NCI-H748 (cell line): Measurements from ENCODE around the gene C14orf119.
A peak's percentile ranks its signal among the peaks of the same experiment; 100 is the strongest.

ENCODE experiments used
- DNase-seq: peaks from one replicate; lab custom pipeline; 2025; ENCODE audit not compliant: unreplicated experiment; lab: John Stamatoyannopoulos, UW

The C14orf119 gene

GRCh38 chr14:23109769-23110168 is 14.5 kb downstream of the C14orf119 start:
- no peak for DNase-seq

DNA sequence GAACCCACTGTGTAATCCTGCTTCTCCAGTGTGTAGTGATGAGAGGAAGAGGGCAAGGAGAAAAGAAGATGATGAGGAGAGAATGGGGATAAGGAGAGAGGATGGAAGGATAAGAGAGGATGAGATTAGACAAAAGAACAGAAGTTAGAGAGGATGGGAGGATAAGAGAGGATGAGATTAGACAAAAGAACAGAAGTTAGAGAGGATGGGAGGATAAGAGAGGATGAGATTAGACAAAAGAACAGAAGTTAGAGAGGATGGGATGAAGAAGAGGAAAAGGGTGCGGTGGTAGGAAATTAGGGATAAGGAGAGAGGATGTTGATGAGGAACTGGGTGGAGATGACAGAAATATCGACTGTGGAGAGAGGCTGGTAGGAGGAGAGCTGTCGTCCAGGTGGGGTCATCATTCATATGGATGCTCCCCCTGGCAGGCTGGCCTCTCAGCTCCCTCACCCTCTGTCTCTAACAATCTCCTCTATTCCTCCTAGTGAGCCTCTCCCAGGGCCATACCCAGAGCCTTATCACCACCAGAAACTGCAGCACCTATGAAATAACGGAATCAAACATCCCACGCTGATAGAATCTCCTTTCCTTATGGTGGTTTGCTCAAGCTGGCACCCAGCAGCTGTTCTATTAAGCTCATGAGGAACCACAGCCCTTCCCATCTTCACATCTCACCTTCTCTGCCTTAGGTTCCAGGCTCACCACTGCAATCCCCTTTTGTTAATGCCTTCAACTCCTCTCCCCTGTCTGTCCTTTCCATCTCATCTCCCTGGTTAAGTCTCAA is 15.5 kb downstream of the C14orf119 start:
- DNase-seq = no peak

GRCh38 chr14:23112359-23113178 is 17.3 kb downstream of the C14orf119 start:
- no peak for DNase-seq

DNA sequence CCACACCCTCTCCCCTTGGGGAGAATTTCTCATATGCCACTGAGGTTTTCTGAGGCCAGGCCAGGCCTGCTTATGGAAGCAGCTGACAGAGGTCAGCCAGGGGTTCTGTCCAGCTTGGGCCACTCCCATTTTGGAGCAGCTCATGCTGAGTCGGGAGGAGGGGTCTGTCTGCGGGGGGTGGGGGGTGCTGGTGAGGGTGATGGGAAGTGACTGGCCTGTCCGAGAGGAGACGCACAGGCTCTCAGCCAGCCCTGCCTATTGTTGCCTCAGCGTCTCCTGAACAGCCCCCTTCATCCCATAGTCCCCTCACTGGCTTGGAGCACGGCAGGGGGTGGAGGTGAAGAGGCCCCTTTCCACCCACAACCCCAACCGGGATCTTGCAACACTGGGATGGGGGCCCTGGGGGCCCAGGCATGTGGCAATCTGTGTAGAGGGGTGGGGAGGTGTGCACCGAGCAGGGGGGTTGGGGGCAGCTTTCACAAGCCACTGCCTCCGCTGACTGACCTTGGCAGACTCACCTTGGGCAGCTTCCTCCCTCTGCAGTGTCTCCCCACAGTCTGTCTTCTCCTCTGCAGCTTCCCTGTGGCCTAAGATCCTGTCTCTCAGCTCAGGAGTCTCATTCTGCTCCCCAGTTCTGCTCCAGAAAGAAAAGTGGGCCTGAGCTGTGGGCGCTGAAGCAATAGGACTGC is 18.3 kb downstream of the C14orf119 start:
- DNase-seq = no peak

DNA sequence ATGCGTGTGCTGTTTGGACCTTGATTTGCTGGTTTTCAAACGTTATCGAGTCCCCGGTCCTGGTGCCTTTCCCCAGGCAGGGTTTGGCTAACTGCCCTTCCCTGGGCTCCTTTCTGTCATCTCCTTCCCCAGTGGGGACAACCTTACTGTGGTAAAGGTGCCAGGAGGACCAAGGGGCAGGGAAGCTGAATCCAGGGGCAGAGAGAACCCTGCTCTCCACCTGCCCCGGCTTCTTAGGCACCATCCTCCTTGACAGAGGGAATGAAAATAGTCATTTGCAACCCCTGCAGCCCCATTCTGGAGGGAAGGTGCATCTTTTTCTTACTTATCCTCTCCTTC is 18.8 kb downstream of the C14orf119 start:
- no peak for DNase-seq

DNA sequence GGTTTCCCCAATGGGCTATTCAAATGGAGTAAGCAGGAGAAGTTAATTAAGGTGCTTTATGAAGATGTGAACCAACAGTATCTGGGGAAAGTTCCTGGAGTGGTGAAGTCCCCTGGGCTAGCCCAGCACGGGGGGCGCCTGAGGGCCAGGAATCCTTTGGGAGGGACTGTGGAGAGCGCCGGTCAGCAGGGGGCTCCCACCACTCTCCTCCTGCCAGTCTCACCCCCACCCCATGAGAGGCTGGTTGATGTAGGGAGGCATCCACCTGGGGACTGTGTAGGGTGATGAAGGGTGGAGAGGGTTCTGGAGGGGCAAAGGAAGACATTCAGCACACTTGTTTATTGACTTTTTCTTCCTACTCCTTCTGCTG is 19.3 kb downstream of the C14orf119 start:
- no peak for DNase-seq

DNA sequence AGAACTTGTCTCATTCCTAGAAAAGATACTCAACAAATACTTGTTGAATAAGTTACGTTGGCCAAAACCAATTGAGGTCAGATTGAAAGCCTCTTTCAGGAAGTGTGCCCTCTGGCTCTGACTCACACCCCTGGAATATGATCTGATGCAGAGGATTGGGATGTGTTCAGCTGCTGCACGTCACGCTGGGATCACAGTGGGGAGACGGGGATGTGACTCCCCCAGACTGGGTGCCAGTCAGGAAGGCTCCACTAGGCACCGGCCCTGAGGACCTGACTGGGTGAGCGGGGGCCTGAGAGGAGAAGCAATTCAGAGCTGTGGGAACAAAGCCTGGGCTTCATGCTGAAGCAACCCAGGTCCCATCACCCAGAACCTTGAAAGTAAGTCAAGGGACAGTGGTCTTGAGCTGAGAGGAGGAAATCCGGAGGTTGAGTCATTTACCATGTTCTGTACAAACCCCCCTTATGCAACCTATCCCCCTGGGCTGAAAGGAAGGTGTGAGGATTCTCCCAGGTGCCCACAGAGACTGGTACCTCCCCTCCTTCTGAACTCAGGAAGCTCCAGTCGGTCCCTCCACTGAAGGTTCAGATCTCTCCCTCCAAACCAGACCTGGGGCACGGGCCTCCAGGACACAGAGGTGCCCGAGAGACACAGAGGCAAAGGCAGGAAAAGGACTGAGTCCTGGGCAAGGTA is 19.9 kb downstream of the C14orf119 start:
- DNase-seq = no peak

DNA sequence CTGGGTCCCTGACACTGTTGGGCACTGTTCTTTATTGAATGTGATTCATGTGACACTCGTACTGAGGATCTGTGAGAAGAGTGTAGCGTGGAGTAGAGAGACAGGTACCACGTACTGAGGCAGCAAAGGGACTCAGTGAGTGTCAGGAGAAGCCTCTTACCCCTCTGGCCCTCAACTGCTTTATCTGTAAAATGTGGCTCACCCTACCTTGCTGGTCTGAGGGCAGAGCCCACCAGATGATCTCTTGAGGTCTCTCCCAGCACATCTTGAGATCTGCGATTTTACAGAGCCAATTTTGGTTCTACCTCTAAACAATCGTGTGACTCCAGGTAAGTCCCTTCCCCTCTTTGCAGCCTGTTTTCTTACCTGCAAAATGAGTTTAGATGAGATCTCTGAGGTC is 20.6 kb downstream of the C14orf119 start:
- DNase-seq = no peak

DNA sequence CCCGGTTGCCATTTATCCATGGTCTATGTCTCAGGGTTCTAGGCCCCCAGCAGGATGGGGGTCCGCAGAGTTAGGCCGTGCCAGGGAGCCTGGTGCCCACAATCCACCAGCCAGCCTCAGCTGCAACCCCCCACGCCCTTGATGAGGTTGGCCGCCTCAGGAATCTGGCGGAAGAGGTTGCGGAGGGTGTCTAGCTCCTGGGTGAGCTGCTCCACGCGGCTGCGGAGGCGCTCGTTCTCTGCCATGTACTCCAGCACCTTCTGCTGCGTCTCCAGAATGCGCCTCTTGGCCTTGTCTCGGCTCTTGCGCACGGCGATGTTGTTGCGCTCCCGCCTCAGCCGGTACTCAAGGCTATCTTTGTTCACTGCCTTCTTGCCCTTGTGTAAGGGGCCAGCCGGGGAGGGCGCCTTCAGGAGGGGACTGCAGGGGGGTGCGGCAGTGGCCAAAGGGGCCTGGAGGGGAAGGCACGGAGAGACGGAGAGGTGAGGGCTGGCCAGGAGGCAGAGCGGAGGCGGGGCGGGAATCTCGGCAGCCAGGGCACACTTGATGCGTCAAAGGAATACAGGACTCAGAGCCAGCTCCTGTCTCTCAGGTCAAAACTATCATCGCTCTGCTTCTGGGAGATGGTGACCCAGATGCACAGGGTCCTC is 22.2 kb downstream of the C14orf119 start:
- no peak for DNase-seq

DNA sequence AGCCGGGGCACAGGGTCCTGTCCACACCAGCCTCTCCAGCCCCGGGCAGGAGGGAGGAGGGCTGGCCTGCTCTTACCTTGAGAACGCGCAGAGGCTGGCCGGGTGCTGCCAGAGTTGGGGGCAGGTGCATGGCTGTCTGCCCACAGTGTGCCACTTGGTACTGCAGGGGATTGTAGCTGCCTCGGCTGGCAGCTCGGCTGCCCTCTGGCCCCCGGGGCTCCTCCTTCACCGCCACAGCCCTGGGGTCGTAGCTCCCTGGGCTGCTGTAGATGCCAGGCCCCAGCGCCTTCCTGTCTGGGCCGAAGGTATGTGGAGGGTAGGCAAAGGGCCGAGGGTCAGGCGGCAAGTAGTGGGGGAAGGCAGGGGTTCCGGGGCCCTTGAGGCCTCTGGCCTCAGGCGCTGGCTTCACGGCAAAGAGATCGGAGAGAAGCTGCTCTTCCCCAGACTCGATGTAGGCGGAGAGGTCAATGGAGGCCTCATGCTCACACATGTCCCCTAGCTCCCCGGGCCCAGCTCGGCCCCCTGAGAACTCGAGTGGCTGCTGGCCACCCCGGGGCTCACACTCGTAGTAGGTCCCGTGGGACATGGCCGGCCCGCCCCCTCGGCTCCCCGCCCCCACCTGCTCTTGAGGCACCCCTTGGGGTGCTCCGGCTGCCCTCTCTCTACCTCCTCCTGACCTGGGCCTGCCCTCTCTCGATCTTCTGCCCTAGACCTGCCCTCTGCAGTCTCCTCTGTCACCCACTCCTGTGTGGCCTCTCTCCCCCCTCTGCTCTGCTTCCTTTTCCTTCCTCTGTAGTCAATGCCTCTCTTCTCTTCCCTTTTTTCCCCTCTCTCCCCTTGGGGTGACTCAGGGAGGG is 23.4 kb downstream of the C14orf119 start, which contains the start of gene CEBPE:
Gene CEBPE (minus strand): TSS at position 750 of the 857 bp plus-strand sequence. CDS start 164 bp downstream, at position 586.
- DNase-seq = no peak

DNA sequence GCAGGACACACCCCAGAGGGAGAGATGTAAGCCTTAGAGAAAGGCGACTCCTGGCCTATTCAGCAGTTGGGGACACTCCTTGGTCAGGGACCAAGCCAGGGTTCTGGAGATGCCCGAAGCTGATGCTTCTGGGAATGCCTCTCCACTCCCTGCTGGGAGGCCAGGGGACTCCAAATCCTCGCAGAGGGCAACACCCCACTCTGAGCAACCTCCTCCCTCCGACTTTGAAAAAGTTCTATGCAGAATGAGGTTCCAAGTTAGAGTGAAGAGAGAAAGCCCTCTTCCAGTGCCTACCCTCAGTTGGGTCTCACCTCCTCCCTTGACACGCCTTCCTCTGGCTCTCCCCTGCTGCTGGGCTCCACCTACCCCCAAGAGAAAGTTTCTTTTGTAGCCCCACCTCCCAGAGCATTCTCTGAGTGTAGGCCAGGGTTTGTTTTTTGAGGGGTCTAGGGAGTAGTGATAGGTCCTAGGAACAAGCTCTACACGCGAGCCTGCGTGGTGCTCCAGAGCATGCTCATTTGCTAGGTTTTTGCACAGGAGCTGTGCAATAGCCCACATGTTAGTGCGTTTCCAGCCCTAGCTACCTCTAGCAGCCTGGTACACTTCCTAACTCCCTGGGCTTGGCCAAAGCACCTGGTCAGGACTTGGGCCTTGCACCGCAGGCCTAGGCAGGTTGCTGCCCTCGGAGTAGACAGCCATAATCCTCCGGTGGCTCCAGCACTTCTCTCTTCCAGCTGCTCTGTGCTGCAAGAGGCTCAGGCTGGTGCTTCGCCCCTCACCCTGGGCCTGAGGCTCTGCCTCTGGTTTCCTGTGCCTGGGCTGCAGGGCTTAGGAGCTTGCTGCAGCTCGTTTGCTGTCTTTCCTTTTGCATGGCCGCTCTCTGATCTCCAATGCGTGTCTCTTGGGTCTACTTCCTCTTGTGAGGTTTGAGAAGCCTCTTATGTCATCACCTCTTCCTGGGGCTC is 24.3 kb downstream of the C14orf119 start:
- no peak for DNase-seq

- DNase-seq = peak; percentile 84
Observed at GRCh38 chr14:23120541-23121251, 25.4 kb downstream of the C14orf119 start.

GRCh38 chr14:23121361-23121771 is 26.1 kb downstream of the C14orf119 start:
- DNase-seq = no peak

GRCh38 chr14:23122086-23122485 is 26.8 kb downstream of the C14orf119 start:
- DNase-seq = no peak

- DNase-seq = peak; percentile 60
Observed at GRCh38 chr14:23123419-23123818, 28.1 kb downstream of the C14orf119 start.

DNA sequence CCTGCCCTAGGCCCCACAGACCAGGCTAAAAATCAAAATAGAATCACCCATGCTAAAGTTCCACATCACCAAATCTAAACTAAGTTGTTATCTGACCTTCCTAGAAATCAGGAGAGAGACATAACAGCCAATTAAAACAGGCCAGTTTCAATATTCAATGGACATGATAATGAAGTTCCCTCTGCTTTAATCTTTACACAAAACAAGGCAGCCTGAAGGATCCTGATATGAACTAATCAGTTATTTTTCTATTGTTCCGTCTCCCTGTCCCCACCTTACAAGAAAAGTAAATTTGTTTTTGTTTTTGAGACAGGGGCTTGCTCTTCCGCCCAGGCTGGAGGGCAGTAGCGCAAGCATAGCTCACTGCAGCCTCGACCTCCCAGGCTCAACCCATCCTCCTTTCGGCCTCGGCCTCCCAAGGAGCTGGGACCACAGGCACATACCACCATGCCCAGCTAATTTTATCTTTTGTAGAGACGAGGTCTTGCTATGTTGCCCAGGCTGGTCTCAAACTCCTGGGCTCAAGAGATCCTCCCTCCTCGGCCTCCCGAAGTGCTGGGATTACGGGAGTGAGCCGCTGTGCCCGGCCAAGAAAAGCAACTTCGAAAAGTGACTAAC is 29.1 kb downstream of the C14orf119 start:
- DNase-seq = no peak

DNA sequence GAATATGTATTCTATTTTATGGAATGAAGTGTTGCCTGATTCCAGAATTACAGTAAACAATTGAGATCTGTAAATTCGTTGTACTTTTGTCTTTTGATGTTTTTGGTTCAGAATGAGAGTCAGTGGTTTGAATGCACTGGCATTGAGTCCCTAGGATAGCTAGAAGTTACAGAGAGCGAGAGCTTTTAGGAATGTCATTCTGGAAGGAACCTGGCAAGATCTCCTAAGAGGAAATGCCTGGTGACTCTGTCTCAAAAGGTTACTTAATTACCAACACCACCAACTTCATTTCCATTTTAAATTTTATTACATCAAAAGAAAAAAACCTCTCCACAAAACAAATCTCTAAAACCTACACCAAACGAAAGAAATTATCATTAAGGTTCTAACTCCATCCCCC is 29.7 kb downstream of the C14orf119 start:
- DNase-seq = no peak
